ENCODE data around the gene ACKR2. TPM values are rescaled to one million over a fixed set of nuclear protein-coding genes. Genes with fewer than 3 reads are reported as not detected.

The ACKR2 gene, protein sequence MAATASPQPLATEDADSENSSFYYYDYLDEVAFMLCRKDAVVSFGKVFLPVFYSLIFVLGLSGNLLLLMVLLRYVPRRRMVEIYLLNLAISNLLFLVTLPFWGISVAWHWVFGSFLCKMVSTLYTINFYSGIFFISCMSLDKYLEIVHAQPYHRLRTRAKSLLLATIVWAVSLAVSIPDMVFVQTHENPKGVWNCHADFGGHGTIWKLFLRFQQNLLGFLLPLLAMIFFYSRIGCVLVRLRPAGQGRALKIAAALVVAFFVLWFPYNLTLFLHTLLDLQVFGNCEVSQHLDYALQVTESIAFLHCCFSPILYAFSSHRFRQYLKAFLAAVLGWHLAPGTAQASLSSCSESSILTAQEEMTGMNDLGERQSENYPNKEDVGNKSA
- 5.6 TPM for total RNA-seq
- long read RNA-seq: 0 reads

DNA sequence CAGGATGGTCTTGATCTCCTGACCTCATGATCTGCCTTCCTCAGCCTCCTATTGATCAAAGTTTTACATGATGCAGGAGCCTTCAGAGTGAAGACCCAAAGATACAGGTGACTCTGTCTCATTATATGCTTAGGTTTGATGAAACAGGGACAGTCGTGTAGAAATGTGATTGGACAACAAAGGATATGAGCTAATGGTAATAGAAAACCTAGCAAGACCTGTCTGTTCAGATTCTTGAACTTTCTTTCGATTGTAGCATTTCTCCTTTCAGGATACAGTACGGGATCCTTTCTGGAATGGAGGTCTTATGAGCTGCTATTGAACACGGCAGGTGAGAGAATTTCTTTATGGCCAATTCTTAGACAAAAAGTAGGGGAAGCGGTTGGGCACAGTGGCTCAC is at the start of gene ACKR2:
Gene ACKR2 (plus strand): TSS at position 244 of the 400 bp plus-strand sequence. CDS start 55,058 bp downstream, outside the sequence.
- DNase-seq (ENCODE audit: low spot score): no peak

DNA sequence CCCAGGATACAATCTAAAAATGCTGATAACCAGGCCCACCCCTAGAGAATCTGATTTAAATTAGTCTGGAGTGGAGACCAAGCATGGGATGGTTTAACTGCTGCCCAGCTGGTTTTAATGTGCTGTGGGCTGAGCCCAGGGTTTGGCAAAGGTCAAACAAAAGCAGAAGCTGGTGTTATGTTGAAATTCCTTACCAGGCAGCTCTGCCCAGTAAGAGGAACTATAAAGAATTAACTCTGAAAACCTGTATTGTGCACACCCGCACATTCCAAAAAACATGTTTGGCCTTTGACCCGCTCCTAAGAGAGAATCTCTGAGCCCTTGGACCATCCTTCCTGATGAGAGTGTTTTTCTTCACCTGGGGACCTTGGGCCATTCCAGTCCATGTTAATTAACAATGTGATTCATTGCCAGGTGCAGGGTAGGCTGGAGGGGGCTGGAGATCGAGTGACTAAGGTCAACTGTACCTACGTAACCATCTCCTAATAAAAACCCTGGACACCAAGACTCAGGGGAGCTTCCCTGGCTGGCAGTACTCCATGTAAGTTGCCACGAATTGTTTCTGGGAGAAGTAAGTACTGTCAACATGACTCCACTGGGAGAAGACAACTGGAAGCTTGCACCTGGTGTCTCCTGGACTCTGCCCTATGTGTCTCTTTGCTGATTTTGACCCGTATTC is 47.1 kb upstream of the ACKR2 start:
- no peak for DNase-seq (ENCODE audit: low spot score)

- DNase-seq (ENCODE audit: low spot score): no peak
These were observed 46.2 kb upstream of the ACKR2 start for GRCh38 chr3:42763021-42763420.

GRCh38 chr3:42764115-42764514 is 45.1 kb upstream of the ACKR2 start:
- no peak for DNase-seq (ENCODE audit: low spot score)

DNA sequence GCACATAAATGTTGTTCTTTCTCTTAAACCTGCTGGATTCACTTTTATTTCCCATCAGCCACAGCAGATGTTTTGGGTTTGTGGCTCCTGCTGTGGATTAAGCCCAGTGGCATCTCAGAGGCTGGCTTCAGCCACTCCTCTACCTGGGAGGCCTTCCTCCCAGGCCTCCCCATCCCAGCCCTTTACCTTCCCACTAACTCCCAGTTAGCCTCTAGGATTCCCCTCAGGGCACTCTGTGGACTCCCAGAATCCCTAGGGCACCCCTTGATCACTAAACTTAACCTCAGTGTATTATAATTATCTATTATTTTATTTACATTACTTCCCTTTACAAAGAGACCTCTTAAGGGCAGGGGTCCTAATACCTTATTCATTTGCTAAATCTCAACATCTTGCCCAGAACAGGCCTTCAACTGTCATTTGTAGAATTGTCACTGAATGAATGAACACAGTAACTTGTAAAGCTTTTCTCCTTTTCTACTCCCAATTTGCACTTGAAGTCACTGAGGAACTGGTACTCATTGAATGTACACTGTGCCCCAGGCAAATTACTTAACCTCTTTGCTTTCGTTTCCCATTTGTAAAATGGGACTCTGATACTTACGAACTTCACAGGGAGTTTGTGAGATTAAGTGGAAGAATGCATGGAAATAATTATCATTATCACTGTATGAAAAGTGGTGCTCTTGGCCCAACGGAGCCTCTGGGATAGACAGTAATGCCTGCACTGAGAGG is 44.5 kb upstream of the ACKR2 start:
- DNase-seq (ENCODE audit: low spot score): no peak

DNA sequence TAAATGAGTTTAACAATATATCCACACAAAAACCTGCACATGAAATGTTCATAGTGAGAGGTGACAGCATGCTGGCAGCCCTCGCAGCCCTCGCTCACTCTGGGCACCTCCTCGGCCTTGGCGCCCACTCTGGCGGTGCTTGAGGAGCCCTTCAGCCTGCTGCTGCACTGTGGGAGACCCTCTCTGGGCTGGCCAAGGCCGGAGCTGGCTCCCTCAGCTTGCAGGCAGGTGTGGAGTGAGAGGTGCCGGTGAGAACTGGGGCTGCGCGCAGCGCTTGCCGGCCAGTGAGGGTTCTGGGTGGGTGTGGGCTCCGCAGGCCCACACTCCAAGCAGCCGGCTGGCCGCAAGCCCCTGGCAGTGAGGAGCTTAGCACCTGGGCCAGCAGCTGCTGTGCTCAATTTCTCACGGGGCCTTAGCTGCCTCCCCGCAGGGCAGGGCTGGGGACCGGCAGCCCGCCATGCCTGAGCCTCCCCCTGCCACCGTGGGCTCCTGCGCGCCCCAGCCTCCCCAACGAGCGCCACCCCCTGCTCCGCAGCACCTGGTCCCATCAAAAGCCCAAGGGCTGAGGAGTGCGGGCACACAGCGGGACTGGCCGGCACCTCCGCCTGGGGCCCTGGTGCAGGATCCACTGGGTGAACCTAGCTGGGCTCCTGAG is 39.6 kb upstream of the ACKR2 start:
- no peak for DNase-seq (ENCODE audit: low spot score)

GRCh38 chr3:42771271-42771670 is 38.0 kb upstream of the ACKR2 start:
- no peak for DNase-seq (ENCODE audit: low spot score)

- peak; percentile 98 for DNase-seq (ENCODE audit: low spot score)
These were observed 36.4 kb upstream of the ACKR2 start, which contains the start of gene CCDC13 for GRCh38 chr3:42772670-42773408. Gene CCDC13, minus strand, starts transcription at chr3:42773253. Its CDS starts 14,908 bp downstream, at chr3:42758345.

DNA sequence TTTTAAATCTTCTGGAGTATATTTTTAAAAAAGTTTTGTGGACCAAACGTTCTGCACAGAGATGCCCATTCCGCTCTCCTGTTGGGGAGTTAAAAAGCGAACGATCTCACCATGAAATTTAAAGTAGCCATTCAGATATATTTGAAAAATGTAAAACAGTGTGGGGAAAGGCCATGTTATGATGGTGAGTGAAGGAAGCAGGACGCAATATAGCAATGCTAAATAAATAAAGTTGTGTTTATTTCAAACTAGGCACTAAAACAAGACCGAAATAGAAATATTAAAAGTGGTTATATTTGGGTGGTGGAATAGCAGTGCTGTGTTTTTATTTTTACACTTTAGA is 35.9 kb upstream of the ACKR2 start:
- DNase-seq (ENCODE audit: low spot score): no peak

GRCh38 chr3:42778644-42779043 is 30.6 kb upstream of the ACKR2 start:
- DNase-seq (ENCODE audit: low spot score): no peak

GRCh38 chr3:42780398-42780797 is 28.8 kb upstream of the ACKR2 start:
- DNase-seq (ENCODE audit: low spot score): no peak

DNA sequence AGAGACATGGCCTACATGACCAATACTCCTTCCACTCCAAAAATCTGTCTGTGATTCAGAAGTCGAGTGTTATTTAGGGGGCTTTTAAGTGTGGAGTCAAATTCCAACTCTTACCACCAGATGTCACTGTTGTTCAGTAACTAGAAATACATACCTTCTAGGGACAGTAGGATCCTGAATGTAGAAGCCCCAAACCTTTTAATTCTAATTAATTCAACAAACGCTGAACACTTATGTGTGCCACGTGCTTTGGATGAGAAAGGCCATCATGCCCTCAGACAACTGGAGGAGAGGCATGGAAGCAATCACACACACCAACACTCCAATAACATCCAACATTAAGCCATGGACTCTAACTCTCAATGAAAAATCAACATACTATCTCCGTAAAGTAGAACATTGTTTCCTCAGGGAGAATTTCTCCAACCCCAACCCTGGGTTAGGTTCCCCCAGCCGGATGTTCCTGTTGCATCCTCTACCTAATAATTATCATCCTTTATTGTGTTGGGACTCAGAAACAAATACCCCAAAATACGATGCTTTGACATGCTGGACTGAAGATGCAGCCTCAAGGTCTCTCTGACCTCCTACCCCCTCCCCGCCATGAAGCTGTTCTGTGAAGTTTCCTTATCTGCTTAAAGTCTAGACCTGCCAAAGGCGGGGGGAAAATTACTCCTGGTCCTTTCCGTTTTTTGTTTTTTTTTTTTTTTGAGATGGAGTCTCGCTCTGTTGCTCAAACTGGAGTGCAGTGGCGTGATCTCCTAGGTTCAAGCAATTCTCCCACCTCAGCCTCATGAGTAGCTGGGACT is 28.1 kb upstream of the ACKR2 start:
- no peak for DNase-seq (ENCODE audit: low spot score)

DNA sequence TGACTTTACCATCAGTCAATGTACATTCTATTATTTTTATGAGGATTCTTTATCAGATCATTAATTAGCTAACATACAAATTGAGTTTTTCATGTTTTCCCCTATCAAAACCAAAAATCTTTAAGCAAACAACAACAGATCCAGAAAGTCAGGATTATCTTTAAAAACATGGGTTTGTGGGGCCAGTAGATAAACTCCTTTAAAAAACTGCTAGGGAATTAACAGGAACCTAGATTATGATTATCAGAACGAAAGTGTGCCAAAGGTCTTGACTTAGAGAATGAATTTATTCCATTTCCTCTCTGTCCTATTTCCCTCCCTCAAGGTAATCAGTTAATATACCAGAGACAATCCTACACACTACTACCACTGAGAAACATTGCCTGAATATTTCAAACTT is 23.0 kb upstream of the ACKR2 start:
- no peak for DNase-seq (ENCODE audit: low spot score)

DNA sequence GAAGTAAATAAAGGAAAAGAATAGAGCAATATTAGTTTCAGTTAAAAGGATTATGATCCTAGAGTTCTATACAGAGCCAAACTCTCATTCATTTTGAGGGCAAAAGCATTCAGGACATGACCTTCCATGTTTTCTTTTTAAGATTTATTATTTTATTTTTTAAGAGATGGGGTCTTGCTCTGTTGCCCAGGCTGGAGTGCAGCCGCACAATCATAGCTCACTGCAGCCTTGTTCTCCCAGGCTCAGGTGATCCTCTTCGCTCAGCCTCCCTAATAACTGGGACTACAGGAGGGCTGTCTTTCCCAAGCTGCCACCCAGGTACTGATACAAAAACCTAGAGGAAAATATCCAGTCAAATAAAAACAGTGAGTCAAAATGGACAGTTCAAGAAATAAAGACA is 22.6 kb upstream of the ACKR2 start:
- DNase-seq (ENCODE audit: low spot score): no peak

DNA sequence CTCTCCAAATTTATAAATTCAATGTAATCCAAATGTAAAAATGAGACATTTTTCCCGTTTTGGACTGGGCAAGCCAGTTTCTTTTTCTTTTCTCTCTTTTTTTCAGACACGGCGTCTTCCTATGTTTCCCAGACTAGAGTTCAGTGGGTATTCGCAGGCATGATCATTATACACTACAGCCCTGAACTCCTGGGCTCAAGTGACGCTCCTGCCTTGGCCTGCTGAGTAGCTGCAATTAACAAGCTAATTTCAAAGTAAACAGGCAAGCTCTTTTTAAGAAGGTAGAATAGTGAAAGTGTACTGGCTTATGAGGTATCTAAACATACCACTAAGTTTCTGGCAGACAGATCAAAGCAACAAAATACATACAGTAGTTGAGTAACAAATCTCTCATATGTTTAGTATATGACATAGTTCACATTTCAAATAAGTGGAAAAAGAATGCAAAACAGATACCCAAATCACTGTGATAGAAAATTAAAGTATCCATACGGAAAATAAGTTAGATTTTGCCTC is 18.5 kb upstream of the ACKR2 start:
- no peak for DNase-seq (ENCODE audit: low spot score)

DNA sequence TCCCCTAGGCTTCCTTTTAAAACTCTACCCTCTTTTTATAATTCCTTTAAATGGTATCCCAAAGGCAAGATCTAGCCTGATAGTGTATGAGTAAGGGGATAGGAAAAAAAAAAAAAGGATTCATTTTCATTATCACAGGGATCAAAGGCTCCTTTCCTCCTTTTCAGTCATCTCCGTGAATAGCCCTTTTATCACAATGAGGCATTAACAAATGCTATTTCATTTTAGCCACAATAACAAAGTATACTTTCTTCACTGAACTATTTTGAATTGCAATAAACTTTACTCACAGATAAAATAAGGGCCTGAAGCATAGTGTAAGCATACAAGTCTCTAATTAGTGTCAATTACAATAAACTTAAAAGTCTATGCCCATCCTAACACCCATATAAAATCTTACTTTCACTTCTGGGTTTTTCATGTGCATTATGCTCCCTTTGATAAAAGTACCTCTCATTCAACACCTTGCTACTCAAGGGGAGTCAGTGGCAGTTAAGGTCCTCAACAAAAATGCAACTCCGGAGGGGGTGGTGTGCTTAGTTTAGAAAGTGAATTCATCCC is 13.5 kb upstream of the ACKR2 start:
- DNase-seq (ENCODE audit: low spot score): no peak

DNA sequence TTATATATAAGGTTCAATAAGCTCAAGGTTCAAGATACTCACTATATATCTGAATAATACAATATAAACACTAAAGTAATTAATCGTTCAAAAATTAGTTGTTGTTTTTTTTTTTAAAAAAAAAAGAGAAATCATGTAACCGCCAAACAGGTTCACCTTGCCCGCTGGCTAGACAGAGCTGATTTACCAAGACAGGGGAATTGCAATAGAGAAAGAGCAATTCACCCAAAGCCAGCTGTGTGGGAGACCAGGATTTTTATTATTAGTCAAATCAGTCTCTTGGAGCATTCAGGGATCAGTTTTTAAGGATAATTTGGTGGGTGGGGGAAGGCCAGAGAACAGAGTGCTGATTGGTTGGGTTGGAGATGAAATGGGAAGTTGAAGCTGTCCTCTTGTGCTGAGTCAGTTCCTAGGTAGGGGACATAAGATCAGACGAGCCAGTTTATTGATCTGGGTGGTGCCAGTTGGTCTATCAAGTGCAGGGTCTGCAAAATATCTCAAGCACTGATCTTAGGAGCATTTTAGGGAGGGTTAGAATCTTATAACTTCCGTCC is 12.8 kb upstream of the ACKR2 start:
- DNase-seq (ENCODE audit: low spot score): no peak

DNA sequence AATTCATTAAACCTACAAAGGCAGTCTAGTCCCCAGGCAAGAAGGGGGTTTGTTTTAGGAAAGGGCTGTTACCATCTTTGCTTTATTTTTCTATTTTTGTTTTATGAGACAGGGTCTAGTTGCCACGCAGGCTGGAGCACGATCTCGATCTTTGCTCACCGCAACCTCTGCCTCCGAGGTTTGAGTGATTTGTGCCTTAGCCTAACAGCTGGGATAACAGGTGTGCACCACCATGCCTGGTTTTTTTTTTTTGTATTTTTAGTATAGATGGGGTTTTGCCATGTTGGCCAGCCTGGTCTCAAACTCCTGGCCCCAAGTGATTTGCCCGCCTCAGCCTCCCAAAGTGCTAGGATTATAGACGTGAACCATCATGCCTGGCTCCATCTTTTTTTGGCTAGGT is 9.9 kb upstream of the ACKR2 start:
- no peak for DNase-seq (ENCODE audit: low spot score)

- no peak for DNase-seq (ENCODE audit: low spot score)
These were observed 9.0 kb upstream of the ACKR2 start for GRCh38 chr3:42800251-42800650.
